Ishikawa (cell line): ENCODE results near the gene ELF1.

ENCODE experiments used
- CEBPB ChIP-seq: IDR thresholded peaks from 2 replicates; pipeline ENCODE4 v1.6.1; 2012
- CREB1 ChIP-seq: IDR thresholded peaks from 2 replicates; pipeline ENCODE4 v1.6.1; 2012; ENCODE audit warnings: low read depth
- EP300 ChIP-seq: IDR thresholded peaks from 2 replicates; pipeline ENCODE4 v1.6.1; 2012; ENCODE audit warnings: borderline replicate concordance
- FOXM1 ChIP-seq: IDR thresholded peaks from 2 replicates; pipeline ENCODE4 v1.6.1; 2012; ENCODE audit warnings: low read depth, borderline replicate concordance
- NFIC ChIP-seq: IDR thresholded peaks from 2 replicates; pipeline ENCODE4 v1.6.1; 2012
- TAF1 ChIP-seq: IDR thresholded peaks from 2 replicates; pipeline ENCODE4 v1.6.1; 2012; ENCODE audit warnings: low read depth, mild to moderate bottlenecking
- TCF12 ChIP-seq: IDR thresholded peaks from 2 replicates; pipeline ENCODE4 v1.6.1; 2012; ENCODE audit warnings: low read depth
- YY1 ChIP-seq: IDR thresholded peaks from 2 replicates; pipeline ENCODE4 v1.6.1; 2012; ENCODE audit warnings: low read depth

DNA sequence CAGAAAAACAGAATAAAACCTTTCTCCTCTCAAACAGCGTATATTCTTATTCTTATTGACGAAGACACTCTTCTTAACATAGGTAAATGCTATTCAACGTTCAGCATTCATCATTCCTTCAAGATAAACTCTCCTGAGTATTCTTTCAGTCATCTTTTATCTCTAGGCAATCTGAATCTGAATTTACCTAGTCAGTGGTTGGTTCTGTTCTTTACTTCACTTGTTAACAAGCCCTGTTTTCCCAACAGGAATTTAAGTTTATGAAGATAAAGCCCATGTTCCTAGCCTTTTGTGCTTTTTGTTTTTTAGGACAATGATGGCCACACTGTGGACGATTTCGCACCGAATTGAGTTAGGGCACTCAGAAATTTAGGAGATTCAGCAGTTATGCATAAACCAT, 3.2 kb downstream of the ELF1 start:
- TF ChIP-seq FOXM1 (no peak), NFIC (no peak), TCF12 (no peak), CREB1 (no peak), TAF1 (no peak), EP300 (no peak), CEBPB (no peak), YY1 (no peak)
